Measurements from ENCODE around the gene WNT7A.

DNA sequence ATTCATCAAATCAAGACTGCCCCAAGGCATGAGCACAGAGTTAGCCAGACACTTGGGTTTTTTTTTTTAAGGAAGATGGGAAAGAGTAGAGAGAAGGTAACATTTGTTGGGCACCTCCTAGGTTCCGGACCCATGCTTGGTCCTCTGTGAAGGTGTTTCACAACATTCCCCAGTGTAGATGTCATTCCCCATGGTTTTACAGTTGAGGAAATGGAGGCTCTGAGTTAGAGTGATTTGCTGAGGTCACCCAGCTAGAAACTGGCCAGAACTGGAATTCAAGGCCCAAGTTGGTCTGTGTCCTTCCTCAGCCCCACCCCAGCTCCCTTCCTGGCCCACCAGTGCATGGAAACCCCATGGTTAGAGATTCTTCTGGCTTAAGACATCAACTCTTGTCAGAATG, 19.9 kb downstream of the WNT7A start:
- TF ChIP-seq, protein P1, sequence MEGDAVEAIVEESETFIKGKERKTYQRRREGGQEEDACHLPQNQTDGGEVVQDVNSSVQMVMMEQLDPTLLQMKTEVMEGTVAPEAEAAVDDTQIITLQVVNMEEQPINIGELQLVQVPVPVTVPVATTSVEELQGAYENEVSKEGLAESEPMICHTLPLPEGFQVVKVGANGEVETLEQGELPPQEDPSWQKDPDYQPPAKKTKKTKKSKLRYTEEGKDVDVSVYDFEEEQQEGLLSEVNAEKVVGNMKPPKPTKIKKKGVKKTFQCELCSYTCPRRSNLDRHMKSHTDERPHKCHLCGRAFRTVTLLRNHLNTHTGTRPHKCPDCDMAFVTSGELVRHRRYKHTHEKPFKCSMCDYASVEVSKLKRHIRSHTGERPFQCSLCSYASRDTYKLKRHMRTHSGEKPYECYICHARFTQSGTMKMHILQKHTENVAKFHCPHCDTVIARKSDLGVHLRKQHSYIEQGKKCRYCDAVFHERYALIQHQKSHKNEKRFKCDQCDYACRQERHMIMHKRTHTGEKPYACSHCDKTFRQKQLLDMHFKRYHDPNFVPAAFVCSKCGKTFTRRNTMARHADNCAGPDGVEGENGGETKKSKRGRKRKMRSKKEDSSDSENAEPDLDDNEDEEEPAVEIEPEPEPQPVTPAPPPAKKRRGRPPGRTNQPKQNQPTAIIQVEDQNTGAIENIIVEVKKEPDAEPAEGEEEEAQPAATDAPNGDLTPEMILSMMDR (conservative IDR thresholded peaks at IDR 0.05; ENCODE audit: low read length): no peak
- no peak for TF ChIP-seq EZH2phosphoT487 (IDR thresholded peaks at IDR 0.05; ENCODE audit: borderline replicate concordance)
